Breast epithelium (tissue), 4 donors: ENCODE measurements around the gene RFLNA. TPM values are rescaled to one million over a fixed set of nuclear protein-coding genes. Genes with fewer than 3 reads are reported as not detected.
A peak's percentile ranks its signal among the peaks of the same experiment; 100 is the strongest.

Experiments used
- DNase-seq, 2 donors: peaks; one replicate each; pipeline ENCODE4 v3.0.0-alpha.2; 2019; ENCODE audit warnings: low spot score in 2 of 2
- H3K27ac ChIP-seq, 2 donors: fragments of 200-600 bp; sonication (generic) in 1 of 2; one replicate each; pipeline ENCODE4 v1.5.1; 2016 to 2019; ENCODE audit warnings: mild to moderate bottlenecking in 1 of 2
- H3K27me3 ChIP-seq, 2 donors: fragments of 200-600 bp; sonication (generic) in 1 of 2; one replicate each; pipeline versions ENCODE4 v1.5.1 to v1.6.0; 2017 to 2019; ENCODE audit warnings: control low read depth in 1 of 2, mild to moderate bottlenecking in 1 of 2
- H3K36me3 ChIP-seq: fragments of 200-600 bp; one replicate; pipeline ENCODE4 v1.5.1; 2019
- H3K4me1 ChIP-seq, 2 donors: fragments of 200-600 bp; sonication (generic); one replicate each; pipeline ENCODE4 v1.5.1; 2016 to 2019; ENCODE audit warnings: control low read depth in 1 of 2
- H3K4me3 ChIP-seq, 3 donors: fragments of 200-600 bp; sonication (generic); 1 replicate in 2 of 3; 2 replicates in 1 of 3; pipeline ENCODE4 v1.5.1; 2016 to 2019; ENCODE audit warnings: mild to moderate bottlenecking in 3 of 3, moderate library complexity in 2 of 3
- H3K9me3 ChIP-seq, 2 donors: fragments of 200-600 bp; sonication (generic) in 1 of 2; one replicate each; pipeline ENCODE4 v1.5.1; 2016 to 2019; ENCODE audit warnings: control low read depth in 1 of 2
- CTCF ChIP-seq, 3 donors: fragments of 450-650 bp; IDR thresholded peaks; one replicate each; pipeline ENCODE4 v1.5.1; 2016 to 2017; ENCODE audit warnings: antibody characterized with exemption in 3 of 3, mild to moderate bottlenecking in 3 of 3, moderate library complexity in 3 of 3
- POLR2A ChIP-seq: fragments of 450-650 bp; IDR thresholded peaks from one replicate; pipeline ENCODE4 v1.6.1; 2016; ENCODE audit warnings: antibody characterized with exemption, mild to moderate bottlenecking, moderate library complexity
- POLR2AphosphoS5 ChIP-seq, 3 donors: sonication (generic); formaldehyde crosslinking; IDR thresholded peaks; one replicate each; pipeline ENCODE4 v1.6.1; 2017; ENCODE audit warnings: antibody characterized with exemption in 3 of 3
- intact Hi-C: fragments of 100-400 bp; cut with DNase I; formaldehyde crosslinking; loops from one replicate; pipeline ENCODE4 v1.15.1; 2023; ENCODE audit warnings: low total_unique reads
- total RNA-seq, 3 donors: library from RNA; depleted of rRNA; stranded (reverse); fragments of >200 nt; gene quantifications; one replicate each; pipeline ENCODE4 v1.1.0, GENCODE V29; 2016

The RFLNA gene
- total RNA-seq, 3 donors from 2014 or later: 1.3 to 11.4 TPM; not detected in 1

DNA sequence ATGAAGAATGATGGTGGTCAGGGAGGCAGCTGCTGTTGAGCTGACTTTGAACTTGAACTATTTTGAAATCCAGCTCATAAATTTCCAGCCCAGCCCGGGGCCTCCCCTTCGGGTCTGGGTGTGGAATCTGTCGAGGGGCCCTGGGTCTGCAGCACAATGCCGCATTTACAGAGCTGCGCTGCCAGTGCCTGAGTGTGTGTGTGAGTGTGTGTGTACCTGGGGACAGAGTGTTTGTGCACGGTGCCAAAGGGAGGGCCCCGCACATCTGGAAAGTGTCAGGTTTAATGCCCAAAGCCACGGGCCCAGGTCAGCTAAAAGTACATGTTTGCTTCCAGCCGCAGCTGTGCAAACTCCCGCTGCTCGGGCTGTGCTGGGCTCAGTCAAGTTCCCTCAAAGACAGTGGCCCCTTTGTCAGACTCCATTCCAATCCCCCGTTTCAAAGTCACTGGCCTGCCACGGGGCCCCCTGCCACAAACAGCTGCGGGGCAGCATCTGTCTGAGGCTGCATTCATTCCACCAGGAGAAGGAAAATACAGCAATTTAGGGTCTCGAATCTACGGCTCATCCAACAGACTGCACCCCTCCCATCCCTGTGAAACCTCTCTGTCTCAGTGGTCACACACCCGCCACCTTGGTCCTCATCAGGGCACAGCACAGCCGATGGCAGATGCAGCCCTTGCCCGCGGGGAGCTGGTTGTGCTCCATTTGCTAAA lies 16.3 kb upstream of the RFLNA start:
- no peak for DNase-seq

GRCh38 chr12:124279315-124279714 lies 15.6 kb upstream of the RFLNA start:
- no peak for DNase-seq
- no peak overlapping the region for H3K27ac ChIP-seq

More for the DNA sequence above, 16.3 kb upstream of the RFLNA start:
- intact Hi-C loops: no loop called here
- Histone ChIP-seq H3K27ac (no peak overlapping the region), H3K9me3 (no peaks in the 10 kb centered on the region), H3K4me1 (no peaks in the 10 kb centered on the region), H3K4me3 (no peak overlapping the region), H3K27me3 (peaks cover 0 to 10% of the 10 kb centered on the region in 2 donors), H3K36me3 (no peaks in the 10 kb centered on the region)
- TF ChIP-seq POLR2AphosphoS5 (IDR thresholded peaks at IDR 0.05): no peak

DNA sequence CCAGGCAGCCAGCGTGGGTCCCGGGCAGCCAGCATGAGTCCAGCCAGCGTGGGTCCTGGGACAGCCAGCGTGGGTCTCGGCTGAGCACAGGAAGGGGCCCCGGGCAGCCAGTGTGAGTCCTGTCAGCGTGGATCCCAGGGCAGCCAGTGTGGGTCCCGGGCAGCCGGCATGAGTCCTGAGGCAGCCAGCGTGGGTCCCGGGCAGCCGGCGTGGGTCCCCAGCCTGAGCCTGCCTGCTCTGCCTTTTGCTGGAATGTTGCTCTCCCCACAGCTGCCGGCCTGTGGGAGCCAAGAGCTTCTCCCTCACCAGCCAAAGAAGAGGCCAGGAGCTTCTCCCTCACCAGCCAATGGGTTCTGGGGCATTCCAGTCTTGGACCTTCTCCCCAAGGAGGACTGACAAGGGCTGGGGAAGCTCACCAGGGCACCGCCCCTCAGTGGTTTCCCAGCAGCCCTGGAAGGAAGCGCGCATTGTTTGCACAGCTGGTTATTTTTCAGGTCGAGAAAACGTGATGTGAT lies 15.0 kb upstream of the RFLNA start:
- Histone ChIP-seq H3K36me3 (no peaks in the 10 kb centered on the region), H3K4me3 (peak overlapping the region in 2 of 3 donors; percentile 19 to 44), H3K27ac (no peak overlapping the region), H3K27me3 (peaks cover 0 to 10% of the 10 kb centered on the region in 2 donors), H3K4me1 (no peaks in the 10 kb centered on the region), H3K9me3 (peaks cover 0 to 7% of the 10 kb centered on the region in 2 donors)
- intact Hi-C loops: no loop called here
- no peak for TF ChIP-seq CTCF (IDR thresholded peaks at IDR 0.05)
- DNase-seq: peak in 1 of 2 donors; percentile 34

More at GRCh38 chr12:124279315-124279714, 15.6 kb upstream of the RFLNA start:
- no peak for TF ChIP-seq POLR2A
- TF ChIP-seq CTCF (IDR thresholded peaks at IDR 0.05): no peak
- TF ChIP-seq POLR2AphosphoS5 (IDR thresholded peaks at IDR 0.05): no peak
- Histone ChIP-seq H3K4me3 (peak overlapping the region in 2 of 3 donors; percentile 19 to 44), H3K4me1 (no peaks in the 10 kb centered on the region), H3K27me3 (peaks cover 0 to 10% of the 10 kb centered on the region in 2 donors), H3K9me3 (peaks cover 0 to under 1% of the 10 kb centered on the region in 2 donors), H3K36me3 (no peaks in the 10 kb centered on the region)
- intact Hi-C loops: no loop called here

DNA sequence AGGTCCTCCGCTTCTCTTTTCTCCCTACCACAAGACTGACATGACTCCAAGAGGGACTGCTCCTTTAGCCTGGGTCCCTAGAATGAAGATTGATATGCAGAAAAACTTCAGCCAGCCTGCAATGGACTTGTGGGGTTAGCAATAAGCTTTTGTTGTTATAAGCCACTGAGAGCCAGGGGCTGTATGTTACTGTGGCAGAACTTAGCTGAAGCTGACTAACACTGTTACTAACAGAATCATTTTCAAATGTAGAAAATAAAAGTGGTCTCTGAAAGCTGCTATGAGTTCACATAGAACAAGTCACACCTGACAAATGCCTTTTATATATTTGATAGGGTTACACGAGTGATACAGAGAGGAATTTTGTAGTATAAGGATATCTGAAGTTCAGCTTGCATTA lies 13.6 kb upstream of the RFLNA start:
- Histone ChIP-seq H3K4me1 (no peaks in the 10 kb centered on the region), H3K4me3 (no peak overlapping the region), H3K27ac (no peak overlapping the region), H3K27me3 (peaks cover 0 to 10% of the 10 kb centered on the region in 2 donors), H3K36me3 (no peaks in the 10 kb centered on the region), H3K9me3 (peaks cover 0 to 8% of the 10 kb centered on the region in 2 donors)
- TF ChIP-seq POLR2AphosphoS5 (IDR thresholded peaks at IDR 0.05) (no peak), CTCF (IDR thresholded peaks at IDR 0.05) (no peak), POLR2A (no peak)
- intact Hi-C loops: no loop called here
- no peak for DNase-seq

DNA sequence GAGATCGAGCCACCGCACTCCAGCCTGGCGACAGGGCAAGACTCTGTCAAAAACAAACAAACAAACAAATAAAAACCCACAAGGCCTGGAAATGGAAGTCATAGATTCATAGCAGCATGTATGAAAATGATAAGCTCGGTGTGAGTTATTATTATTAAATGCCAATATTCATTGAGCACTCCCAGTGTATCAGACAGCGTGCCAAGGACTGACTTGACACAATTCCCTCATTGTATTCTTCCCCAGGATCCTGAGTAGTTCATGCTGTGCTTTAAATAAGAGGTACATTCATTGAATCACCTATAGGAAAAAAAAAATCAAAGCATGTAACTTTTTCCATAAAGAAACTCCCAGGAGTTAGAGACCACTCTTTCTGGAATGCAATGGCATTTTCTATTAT lies 12.6 kb upstream of the RFLNA start:
- H3K9me3 ChIP-seq: peaks cover 0 to 8% of the 10 kb centered on the region in 2 donors
- H3K27ac ChIP-seq: no peak overlapping the region
- no peaks in the 10 kb centered on the region for H3K36me3 ChIP-seq
- TF ChIP-seq POLR2AphosphoS5 (IDR thresholded peaks at IDR 0.05) (no peak), POLR2A (no peak), CTCF (IDR thresholded peaks at IDR 0.05) (no peak)
- no peak overlapping the region for H3K4me3 ChIP-seq
- DNase-seq: no peak
- intact Hi-C loops: no loop called here
- peaks cover 0 to 10% of the 10 kb centered on the region in 2 donors for H3K27me3 ChIP-seq
- H3K4me1 ChIP-seq: no peaks in the 10 kb centered on the region
